AG08395 (cell line): ENCODE results near the gene ERAS.

Source experiments
- DNase-seq: peaks from one replicate; pipeline ENCODE4 v3.0.0; 2012; ENCODE audit warnings: mixed read lengths, low spot score

ERAS gene, protein sequence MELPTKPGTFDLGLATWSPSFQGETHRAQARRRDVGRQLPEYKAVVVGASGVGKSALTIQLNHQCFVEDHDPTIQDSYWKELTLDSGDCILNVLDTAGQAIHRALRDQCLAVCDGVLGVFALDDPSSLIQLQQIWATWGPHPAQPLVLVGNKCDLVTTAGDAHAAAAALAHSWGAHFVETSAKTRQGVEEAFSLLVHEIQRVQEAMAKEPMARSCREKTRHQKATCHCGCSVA

DNA sequence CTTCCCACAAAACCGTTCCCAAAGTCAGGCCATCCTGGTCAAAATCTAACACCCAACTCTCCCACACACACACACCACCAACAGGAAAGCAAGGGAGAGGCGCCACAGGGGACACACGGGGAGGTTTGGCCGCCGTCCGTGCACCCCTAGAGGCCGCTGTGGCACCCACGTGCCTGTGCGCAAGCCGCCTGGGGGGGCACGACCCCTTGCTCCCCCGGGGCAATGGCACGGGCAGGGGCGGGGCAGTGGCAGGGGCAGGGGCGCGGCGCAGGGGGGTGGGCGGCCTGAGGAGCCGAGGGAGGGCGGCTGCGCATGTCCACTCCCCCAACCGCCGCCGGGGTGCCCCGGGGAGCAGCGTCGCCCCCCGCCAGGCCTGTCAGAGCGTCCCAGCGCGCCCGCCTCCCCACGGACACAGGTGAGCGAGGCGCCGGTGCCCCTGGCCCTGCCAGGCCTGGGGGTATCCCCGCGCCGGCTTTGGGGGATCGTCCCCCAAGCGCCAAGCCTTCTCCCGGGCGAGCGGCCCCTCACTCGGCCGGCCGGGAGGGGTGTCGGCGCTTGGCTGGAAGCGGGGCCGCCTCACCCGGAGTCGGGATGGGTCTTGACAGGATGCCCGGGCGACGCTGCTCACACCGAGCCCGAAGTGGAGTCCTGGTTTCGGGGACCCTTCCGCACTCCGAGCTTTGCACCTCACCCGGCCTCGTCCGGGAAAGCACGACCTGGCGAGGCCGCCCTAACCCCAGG, at the start of gene ERAS:
Gene ERAS (plus strand): TSS at position 379 of the 741 bp plus-strand sequence. CDS start 2,611 bp downstream, outside the sequence.
- no peak for DNase-seq

DNA sequence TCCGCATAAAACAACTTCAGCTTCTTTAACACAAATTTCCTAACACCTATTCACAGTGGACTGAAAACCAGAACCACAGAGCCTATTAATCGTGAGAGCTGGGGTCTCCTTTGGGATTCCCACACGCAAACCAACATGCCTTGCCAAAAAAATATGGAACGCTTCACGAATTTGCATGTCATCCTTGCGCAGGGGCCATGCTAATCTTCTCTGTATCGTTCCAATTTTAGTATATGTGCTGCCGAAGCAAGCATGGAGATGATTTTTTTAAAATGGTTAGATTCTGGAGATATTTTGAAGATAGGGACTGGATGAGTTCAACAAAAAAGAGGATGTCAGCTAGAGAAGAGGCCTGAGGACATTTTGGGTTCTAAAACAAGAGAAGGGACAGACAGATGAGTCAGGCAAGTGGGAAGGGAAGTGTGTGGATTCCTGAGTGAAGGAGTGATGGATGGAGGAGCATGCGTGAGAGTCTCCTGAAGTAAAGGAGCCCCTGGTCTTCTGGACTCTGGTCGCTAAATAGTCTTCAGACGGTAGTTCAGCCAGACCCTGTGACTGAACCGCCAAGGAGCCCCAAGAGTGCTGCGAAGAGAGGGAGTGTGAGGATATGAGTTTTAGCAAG, 49.4 kb upstream of the ERAS start:
- no peak for DNase-seq

DNA sequence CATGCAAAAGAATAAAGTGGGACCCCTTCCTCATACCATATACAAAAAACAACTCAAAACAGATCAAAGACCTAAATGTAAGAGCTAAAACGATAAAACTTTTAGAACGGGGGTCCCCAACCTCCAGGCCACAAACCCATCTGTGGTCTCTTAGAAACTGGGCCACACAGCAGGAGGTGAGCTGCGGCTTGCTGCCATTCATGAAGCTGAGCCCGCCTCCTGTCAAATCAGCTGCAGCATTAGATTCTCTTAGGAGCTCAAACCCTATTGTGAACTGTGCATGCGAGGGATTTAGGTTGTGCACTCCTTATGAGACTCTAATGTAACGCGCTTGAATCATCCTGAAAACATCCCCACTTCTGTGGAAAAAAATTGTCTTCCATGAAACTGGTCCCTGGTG, 46.9 kb upstream of the ERAS start:
- no peak for DNase-seq

DNA sequence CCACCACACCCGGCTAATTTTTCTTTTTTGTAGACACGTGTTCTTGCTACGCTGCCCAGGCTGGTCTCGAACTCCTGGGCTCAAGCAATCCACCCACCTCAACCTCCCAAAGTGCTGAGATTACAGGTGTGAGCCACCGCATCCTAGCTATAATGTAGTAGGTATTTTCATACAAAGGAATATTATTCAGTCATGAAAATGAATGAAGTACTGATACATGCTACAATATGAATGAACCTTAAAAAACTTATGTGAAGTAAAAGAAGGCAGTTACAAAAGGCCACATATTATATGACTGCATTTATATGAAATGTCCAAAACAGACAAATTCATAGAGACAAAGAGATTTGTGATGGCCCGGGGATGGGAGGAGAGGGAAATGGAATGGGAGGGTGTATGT, 44.6 kb upstream of the ERAS start:
- no peak for DNase-seq

DNA sequence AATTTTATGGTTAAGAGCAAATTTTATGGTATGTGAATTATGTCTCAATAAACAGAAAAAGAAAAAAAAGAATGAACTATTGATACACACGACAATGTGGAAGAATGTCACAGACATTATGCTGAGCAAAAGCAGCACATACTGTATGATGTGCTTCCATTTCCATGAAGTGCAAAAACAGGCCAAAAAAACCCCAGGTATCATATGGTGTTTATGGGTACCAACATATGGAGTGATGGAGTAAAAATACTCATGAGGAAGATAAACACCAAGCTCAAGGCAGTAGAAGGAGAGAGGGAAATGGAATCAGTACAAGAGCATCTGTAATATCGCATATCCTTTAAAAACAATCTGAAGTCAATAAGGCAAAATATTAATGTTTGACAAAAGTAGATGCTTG, 44.1 kb upstream of the ERAS start:
- DNase-seq, result no peak

DNA sequence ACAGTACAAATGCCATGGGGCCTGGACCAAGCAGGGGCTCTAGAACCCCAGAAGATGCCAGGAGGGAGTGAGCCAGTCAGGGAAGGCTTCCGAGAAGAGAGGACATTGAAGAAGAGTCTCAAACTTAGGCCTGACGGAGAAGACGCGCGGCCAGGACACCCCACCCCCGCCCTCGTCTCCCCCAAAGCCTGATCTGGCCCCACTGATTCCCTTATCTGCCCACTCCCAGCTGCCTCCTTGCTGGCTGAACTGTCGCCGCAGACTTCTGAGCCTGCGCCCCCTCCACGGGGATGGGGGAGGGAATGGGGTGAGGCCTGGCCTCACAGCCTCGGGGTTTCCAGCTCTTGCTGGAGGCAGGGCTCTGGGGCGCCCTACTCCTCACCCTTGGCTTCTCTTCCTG, 43.5 kb upstream of the ERAS start:
- DNase-seq, result no peak

DNA sequence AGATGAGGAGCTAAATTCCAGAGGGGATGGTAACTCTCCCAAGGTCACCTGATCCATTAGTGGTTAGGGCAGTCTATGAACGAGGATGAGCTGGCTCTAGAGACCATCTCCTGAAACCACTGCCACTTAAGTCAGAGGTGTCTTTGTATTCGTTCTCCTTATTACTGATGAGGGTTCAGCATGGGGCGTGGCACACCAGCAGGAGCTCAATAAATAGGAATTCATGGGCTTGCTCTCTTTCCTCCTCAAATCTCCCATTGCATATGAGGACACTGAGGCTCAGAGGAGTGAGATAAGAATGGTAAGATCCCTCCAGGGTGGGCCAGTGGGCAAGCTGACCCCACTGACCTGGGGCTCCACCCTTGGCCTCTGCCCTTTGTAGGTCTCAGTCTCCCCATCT, 41.6 kb upstream of the ERAS start:
- no peak for DNase-seq

DNA sequence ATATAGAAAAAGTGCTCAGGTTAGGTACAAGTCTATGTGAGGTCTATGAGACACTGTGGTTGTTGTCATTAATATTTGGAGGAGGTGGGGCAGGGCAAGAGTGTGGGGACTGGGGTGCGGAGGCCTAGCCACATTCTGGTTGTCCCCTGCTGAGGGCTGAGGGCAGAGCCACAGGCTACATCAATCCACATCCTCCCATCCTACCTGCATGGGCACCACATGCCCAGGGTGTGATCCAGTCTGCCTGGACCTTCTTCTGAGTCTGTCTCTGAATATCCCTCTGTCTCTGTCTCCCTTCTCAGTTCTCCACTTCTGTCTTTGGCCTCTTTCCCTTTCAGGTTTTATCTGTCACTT, 41.1 kb upstream of the ERAS start:
- DNase-seq, result no peak

DNA sequence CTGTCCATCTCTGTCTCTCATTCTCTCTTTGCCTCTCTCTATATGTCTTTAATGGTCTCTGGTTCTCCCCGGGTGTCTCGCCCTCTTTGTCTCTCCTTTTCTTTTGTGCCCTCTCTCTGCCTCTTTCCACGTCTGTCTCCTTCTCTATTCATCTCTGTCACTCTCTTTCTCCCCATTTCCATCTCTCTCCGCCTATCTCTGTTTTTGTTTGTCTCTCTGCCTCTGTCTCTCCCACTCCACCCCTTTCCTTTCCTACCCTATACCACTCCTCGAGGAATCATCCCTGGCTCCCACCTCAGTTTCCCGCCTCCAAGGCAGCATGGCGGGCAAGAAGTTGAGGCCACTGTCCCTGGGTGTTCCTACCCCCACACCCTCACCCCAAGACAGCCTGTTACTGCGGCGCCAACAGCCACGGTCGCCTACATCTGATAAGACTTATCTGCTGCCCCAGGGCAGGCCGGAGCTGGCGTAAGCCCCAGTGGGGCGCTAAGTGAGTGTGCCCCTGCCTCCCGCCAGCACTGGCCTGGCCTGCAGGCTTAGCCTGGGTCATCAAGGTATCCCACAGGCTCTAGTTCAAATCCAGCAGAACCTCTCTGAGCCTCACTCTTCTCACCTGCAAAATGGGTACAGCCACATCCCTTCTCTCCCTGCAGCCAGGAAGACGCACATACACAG, 40.6 kb upstream of the ERAS start:
- no peak for DNase-seq

DNA sequence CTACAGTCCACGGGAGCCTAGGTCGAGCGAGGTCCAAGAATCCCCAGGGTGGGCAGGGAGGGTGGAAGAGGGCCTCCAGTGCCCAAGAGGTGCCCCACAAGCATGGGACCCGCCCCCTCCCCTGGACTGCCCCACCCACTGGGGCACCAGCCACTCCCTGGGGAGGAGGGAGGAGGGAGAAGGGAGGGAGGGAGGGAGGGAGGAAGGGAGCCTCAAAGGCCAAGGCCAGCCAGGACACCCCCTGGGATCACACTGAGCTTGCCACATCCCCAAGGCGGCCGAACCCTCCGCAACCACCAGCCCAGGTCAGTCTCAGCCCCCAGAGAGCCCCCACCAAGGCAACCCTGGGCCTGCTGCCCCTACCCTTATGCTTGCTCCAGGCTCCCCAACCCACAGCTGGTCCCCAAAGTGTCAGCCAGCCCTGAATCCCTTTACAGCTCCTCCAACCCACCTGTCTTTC, 39.9 kb upstream of the ERAS start, which contains the start of gene GATA1:
Gene GATA1 (plus strand): TSS at position 250 of the 460 bp plus-strand sequence. CDS start 4,520 bp downstream, outside the sequence.
- no peak for DNase-seq

DNA sequence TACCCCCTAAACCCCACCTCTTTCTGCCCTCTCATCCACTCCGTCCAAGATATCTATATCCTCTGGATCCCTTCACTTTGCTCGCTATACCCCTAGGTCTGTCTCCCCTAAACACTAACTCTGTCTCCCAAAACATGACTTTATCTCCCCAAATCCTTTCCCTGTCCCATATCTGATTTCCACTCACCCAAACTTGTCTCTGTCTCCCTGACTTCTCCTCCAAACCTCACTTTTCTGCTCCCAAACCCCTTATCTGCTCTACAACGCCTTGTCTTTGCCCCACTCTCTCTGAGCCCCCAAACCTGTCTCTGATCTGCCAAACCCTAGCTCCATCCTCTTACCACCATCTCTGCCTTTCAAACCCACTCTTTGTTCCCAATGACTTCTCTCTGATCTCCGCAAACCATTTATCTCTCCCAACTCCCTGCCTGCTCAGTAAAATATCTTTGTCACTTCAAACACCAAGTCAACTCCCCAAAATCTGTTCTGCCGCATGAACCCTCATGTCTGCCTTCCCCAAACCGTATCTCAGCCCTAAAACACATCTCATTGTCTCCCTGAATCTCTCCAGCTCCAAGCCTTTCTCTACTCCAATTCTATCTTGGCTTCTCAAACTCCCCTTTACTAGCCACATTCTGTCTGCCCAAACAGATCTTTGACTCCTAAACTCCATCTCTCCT, 39.3 kb upstream of the ERAS start:
- DNase-seq, result no peak

DNA sequence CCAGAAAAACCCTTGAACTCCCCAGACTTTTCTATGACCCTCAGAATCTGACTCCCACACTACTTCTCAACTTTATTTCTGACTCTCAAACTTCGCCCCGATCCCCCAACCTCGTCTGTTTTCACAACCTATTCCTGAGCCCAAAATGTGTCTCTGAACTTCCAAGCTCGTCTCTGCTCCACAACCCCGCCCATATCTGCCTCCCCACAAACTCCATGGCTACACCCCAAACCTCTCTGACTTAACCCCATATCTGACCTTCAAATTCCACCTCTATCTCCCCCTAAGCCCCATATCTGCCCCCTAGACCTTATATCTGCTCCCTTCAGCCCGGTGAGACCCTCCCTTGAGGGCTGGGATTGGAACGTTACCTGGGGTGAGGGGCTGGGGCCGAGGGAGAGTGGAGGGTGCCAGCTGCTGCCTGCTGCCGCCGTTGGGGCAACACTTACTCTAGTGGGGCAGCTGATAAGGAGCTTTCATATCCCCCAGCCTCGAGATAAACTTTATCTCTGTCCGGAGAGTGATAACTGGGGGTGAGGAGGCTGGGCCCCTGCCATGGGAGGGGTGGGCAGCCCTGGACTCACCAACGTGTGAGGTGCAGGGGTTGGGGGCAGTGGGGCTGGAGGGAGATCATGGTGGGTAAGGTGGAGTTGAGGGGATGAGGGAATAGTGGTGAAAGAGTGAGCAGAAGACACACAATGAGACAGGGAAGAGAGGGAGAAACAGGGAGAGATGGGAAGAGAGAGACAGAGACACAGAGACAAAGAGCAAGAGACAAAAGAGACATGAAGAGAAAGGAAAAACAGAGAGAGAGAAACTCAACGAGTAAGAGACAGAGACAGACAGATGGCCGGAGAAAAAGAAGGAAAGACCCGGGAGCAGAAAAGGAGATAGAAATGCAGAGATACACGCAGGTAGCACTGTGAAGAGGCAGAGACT, 38.5 kb upstream of the ERAS start:
- DNase-seq, result no peak

DNA sequence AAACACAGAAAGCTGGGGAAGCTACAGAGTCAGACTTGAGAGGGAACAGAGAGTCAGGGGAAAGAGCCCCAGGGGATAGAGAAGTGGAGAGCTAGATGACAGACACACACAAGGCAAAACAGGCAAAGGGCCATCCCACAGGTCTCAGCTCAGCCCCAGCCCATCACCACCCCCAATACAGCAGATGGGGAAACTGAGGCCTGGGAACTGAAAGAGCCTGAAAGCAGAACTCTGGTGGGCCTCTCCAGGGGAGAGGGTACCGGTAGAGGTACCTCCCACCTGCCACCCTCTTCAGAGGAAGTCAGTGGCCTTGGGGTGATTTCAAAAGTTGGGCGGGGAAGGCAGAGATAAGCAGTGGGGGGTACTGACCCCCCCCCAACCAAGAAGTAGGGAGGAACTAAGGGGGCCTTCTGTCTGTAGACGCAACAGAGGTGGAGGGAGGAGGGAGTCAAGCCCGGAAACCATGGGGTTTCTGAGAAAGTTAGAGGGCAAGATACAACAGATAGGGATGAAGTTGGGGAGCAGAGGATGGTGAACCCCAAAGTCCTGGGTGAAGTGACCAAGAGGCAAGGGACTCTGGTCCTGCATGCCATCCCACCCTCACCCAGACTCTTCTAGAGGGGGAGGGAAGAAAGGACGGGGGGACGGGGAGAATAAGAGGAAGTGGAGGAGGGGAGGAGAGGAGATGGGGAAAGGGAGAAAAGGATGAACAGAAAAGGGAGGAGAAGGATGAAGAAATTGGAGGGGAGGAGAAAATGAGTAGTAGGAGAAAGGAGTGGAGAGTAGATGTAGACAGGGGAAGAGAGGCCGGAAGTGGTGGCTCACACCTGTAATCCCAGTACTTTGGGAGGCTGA, 36.7 kb upstream of the ERAS start:
- DNase-seq, result no peak

DNA sequence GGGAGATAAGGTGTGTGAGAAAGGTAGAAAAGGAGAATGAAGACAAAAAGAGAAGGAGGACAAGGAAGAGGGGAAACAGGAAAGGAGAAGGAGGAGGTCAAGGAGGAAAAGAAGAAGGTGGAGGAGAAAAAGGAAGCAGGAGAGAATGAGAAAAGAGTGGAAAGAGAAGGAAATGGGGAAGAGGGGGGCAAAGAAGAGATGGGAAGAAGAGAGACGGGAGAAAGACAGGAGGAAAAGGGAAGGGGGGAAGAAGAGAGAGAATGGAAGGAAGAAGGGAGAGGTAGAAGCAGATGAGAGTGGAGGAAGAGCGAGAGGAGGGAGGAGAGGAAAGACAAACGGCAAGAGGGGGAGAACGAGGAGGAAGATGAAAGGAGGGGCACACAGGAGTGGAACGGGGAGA, 35.8 kb upstream of the ERAS start:
- no peak for DNase-seq

DNA sequence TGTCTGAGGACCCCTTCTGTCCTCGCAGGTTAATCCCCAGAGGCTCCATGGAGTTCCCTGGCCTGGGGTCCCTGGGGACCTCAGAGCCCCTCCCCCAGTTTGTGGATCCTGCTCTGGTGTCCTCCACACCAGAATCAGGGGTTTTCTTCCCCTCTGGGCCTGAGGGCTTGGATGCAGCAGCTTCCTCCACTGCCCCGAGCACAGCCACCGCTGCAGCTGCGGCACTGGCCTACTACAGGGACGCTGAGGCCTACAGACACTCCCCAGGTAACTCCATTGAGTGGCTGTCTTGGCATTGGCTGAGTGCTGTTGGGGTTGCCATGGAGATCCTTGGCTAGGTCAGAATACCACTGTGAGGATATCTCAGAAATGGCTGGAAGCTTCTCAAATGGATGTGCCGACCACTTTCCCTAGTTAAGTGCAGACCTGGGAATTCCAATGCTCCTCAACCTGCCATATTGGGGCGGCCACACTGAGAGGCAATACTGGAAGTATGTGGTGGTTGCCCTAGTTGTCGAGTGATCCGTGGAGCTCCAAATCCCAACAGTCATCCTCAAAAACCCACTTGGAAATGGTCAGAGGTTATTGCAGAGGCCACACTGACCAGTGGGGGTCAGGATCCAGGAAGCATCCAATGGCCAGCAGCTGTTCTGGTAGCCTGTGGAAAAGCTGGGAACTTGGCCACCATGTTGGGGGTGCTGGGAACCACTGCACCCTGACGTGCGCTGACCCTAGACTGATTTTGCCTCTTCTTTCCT, 35.1 kb upstream of the ERAS start:
- DNase-seq, result no peak

DNA sequence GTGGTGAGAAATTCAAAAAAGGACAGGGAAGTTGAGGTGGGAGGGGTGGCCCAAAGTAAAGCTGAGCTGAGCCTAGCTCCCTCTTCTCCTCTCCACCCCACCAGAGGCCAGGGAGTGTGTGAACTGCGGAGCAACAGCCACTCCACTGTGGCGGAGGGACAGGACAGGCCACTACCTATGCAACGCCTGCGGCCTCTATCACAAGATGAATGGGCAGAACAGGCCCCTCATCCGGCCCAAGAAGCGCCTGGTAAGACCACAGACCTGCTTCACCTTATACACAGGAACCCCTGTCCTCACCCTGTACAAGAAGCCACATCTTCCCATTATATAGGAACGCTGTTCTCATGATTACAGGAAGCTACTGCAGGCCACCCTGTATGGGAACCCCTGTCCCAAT, 34.1 kb upstream of the ERAS start:
- no peak for DNase-seq

DNA sequence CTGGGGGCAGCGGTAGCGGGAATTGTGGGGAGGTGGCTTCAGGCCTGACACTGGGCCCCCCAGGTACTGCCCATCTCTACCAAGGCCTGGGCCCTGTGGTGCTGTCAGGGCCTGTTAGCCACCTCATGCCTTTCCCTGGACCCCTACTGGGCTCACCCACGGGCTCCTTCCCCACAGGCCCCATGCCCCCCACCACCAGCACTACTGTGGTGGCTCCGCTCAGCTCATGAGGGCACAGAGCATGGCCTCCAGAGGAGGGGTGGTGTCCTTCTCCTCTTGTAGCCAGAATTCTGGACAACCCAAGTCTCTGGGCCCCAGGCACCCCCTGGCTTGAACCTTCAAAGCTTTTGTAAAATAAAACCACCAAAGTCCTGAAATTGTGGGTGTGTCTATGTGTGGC, 32.4 kb upstream of the ERAS start:
- no peak for DNase-seq

DNA sequence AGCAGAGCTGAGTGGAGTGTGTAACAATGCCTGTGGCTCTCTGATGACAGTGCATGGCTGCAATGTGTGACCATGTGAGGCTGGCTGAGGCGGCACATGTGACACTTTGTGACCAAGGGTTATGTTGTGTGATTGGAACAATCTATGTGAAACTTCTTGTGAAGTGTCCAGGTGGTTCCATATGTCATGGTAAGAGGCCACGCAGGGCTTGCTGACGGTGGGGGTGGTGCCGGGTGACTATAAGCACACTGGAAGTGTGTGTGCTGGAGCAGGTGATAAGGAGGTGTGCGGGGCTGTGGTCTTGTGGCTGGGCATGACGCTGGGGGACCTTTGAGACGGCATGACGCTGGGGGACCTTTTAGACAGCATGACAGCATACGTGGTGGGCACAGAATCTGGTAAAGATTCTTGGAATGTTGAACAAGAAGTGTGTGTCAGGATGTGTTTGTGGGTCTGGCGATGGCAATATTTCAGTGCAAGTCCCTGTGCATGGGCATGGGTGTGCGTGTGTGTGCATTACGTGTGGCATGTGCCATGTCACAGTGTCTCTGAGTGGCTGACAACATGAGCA, 31.9 kb upstream of the ERAS start:
- no peak for DNase-seq
